Left ventricle myocardium superior (tissue), 1 donor: ENCODE results near the gene RTN4R. TPM values are rescaled to one million over a fixed set of nuclear protein-coding genes. Genes with fewer than 3 reads are reported as not detected.

Source experiments
- ATAC-seq: fragments of 200-7000 bp; cut with Tn5 transposase; one replicate; pipeline ENCODE4 v1.9.1; 2020; ENCODE audit warnings: mild to moderate bottlenecking, moderate library complexity
- DNase-seq: peaks from one replicate; pipeline ENCODE4 v3.0.0-alpha.2; 2020
- intact Hi-C: fragments of 100-400 bp; cut with micrococcal nuclease; formaldehyde crosslinking; loops from one replicate; pipeline ENCODE4 v1.11.0; 2022
- total RNA-seq: library from RNA; stranded (reverse); fragmentation: NEBNext Ultra II Directional; extraction: Animal tissue kit (Norgen Biotek cat#: 25700); gene quantifications from one replicate; pipeline ENCODE4 v1.2.1, GENCODE V29; 2021
- donor health status: DM: no; HTN: yes; CAD: no; lungs with severe emphysema.

The RTN4R gene
- total RNA-seq, 1 donor from 2014 or later = 1.2 TPM

DNA sequence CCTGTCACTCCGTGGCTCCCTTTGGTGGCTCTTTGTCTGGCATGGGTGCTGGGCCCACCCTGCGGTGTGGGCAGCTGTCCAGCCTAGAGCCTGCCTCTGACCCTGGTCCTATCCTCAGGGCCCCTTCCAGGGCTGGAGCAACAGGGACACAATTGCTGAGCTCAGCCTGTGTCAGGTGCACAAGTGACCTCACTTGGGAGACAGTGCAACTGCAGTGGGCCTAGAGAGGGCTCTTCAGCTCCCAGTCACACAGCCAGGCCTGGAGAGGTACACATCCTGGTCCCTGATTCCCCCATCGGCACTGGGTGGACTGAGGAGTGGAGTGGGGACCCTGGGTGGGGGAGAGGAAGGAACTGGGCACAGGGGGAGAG is 43.9 kb downstream of the RTN4R start:
- no peak for DNase-seq
- ATAC-seq = no peak
- intact Hi-C loops = no loop called here

DNA sequence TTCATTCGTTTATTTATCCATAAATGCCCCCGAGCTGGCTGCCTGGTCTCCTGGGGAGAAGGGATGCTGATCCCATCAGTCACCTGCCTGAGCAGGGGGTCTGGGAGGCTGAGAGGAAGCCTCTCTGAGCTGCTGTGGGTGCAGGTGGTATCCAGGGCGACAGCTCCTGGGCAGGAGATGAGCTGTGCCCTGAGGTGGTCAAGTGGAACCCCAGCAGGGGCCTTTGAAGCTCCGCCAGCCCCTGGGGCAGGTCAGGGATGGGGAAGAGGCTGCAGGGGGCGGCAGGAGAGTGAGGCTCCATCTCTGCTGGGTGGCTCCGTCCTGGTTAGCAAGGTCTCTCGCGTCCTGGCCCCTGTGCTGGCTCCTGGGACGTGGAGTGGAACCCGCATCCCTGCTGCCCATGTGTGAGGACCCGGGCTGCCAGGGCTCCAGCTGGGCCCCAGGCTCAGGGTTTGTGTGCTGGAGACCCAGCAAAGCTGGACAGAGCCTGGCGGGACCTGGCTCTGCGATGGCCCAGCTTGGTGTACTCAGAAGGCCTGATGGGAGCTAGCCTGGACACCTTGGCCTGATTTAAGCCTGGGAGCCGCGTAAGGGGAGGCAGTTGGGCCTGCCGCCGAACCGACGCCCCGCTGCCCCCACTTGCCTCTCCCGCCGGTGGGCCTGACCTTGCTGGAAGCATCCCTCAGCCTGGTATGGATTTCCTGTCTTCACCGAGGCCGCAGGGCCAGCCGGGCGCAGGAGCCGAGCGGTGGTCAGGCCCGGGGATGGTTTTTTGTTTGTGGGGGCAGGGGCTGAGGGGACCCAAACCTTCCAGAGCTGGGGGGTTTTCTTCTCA is 44.5 kb downstream of the RTN4R start:
- no peak for ATAC-seq
- no peak for DNase-seq
- intact Hi-C loops = no loop called here

DNA sequence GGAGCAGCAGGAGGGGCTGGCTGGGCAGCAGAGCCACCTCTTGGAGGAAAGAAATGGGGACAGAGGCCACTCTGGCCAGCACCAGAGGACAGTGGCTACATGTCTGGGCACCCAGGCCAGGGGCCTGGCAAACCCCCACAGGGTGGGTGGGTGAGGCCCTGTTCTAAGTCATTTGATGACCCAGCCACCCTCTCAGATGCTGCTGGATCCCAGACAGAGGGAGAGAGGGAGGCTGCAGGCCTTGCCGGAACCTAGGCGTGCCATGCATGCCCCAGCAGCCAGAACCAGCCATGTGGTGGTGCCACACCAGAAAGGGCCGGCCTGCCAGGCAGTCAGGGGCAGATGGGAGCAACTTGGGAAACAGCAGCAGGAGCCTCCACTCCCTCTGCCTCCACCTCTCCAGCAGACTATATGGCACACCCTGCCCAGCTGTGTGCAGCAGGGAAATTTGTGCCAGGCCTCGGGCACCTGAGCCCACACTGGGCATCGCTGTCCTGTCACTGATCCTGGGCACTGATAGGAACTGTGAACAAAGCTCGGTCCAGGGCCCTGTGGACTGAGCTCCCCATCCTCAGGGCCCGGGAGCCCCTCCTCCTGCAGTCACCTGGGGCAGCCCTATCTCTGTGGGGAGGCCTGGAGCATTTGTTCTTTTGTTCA is 45.2 kb downstream of the RTN4R start:
- intact Hi-C loops = no loop called here
- ATAC-seq = no peak
- no peak for DNase-seq

DNA sequence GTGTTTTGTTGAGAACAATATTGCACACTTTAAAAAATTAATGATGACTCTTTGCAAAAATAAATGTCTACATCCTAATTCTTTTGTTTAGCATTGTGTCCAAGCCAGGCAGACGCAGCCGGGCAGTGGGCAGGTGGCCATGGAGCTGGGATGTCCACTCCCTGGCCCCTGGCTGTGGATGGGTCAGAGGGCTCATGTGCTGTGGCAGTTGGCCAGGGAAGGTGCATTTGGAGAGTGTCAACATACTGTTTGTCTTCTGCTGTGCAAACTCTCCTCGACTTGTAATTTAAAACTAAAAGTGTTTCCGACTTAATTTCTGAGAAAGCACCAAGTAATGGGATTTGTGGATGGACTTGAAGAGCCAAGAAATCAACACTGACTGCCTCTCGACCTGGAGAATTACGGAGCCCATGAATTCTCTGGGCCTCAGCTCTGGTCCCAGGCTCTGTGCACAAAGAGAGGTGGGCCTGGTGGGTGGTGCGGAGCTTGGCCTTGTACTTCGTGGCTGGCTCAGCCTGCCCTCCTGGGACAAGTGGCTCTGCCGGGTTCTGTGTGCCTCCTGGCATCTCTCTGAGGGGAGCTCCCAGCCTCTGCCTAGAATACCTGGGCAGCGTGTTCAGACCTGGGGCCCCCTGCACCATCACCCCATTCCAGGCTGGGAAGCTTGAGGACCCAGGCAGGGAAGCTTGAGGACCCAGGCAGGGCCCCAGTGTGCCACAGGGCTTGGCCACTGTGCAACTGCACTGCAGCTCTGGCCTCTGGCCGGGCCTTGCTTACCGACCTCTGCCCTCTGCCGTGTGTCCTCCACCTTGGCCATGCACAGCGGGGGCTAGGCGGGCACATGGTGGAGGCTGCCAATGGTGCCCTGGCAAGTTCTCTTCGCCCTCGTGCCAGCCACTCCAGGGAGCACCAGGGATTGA is 46.4 kb downstream of the RTN4R start:
- ATAC-seq = peak; percentile 85
- peak; percentile 69 for DNase-seq

DNA sequence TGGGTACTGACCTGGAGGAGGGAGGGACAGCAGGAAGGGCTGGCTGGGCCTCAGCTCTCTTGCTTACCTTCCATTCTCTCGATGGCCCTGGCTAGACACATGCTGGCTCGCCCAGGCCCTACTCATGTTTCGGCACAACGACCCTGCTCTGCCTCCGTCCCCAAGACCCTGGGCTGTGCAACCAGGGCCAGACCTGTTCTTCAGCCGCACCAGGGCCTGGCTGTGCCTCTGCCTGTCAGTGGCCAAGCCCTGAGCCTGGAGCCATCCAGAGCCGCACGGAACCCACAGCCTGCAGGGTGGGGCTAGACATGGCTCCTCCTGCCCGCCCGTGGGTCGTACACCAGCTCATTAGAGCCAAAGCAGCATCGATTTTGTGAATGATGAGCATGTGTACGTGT is 47.5 kb downstream of the RTN4R start:
- intact Hi-C loops = no loop called here
- no peak for ATAC-seq
- DNase-seq = no peak

More for the DNA sequence above, 46.4 kb downstream of the RTN4R start:
- intact Hi-C loops = no loop called here

DNA sequence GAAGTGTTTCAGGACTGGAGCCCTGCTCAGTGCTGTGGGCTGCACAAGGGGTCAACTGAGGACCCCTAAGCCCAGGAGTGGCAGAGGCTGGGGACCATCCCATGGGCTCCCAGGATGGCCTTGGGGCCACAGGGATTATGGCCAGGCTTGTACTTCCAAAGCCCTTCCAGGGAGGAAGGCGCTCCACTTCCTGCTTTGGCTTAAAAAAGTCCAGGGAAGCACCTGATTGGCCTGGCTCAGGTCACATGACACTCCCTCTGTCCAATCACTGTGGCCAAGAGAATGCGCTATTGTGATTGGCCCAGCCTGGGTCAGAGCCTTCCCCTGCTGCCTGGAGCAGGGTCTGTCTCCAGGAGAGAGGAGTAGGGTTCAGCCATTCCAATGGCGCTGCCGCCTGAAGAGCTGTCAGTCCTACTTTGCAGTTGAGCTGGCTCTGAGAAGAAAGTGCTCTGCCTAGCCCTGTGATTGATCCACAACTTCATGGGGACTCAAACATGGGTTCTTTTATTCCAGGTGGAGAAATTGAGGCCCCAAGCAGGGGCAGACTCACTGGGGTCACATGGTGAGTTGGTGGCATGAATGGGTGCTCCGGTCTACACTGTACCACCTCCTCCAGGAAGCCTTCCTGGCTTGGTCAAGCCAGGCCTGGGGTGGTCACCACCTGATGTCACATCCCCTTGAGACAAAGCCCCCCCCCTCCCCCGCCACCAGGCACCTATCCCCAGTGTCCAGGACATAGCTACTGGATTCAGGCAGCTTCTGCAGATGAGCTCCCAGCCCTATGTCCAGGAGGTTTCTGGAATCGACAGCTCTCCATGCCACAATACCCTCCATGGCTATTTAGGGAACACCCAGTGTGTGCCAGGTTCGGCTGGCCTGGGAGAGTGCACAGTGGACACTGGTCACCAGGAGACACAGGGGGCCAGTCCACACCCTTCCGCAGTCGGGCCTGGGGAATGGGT is 48.2 kb downstream of the RTN4R start:
- DNase-seq = no peak
- no peak for ATAC-seq
- intact Hi-C loops = no loop called here

DNA sequence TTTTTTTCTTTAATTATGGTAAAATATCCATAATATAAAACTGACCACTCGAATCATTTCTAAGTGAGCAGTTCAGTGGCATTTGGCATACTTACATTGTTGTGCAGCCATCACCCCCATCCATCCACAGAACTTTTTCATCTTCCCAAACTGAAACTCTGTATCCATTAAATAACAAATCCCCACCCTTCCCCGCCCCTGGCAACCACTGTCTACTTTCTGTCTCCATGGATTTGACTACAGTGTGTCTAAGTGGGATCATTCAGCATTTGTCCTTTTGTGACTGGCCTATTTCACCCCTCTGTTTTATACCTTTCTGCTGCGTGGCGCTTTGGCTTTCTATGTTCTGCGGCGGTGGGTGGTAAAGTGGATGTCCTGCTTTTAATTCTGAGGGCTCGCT is 49.1 kb downstream of the RTN4R start:
- DNase-seq = no peak
- intact Hi-C loops = no loop called here
- ATAC-seq = no peak

DNA sequence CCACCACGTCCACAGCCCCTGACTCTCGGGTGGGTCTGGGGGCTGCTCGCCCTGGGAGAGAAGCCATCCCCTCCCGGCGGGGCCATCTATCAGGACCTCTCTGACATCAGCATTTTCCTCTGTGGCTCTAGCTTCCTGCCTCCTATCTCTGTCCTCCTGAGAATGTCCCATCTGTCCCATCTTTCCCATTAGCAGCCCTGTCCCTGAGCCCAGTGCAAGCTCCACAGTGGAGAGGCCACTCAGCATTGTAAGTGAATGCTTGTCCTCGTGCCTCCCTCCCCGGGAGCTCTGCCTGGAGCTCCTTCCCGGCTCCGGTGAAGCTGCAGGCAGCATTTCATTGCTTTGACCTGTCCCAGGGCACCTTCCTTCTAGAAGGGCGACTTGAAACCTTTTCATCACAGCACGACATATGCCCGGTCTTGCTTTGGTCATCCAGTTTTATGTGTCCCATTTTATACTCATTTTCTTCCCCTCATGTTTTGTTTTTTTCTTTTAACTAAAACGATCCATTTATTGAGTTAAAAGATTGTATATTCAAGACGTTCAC is 49.7 kb downstream of the RTN4R start:
- ATAC-seq (no peak), DNase-seq (no peak)
- intact Hi-C loops = no loop called here

DNA sequence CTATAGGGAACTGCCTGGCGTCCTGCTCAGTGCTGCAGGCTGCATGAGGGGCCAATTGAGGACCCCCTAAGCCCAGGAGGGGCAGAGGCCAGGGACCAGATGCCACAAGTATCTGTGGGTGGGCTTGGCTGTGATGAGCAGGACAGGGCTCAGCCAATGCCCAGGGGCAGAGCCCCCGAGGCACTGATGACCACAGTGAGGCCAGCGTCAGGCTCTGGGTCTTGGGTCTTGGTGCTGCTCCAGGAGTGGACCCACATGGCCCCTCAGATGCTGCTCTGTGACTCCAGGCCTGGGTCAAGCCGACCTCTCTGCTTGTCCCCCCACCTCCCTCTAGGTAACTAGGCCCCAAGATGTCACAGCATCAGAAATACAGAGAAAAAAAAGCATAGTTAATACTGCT is 50.6 kb downstream of the RTN4R start:
- ATAC-seq (no peak), DNase-seq (no peak)
- intact Hi-C loops = no loop called here

DNA sequence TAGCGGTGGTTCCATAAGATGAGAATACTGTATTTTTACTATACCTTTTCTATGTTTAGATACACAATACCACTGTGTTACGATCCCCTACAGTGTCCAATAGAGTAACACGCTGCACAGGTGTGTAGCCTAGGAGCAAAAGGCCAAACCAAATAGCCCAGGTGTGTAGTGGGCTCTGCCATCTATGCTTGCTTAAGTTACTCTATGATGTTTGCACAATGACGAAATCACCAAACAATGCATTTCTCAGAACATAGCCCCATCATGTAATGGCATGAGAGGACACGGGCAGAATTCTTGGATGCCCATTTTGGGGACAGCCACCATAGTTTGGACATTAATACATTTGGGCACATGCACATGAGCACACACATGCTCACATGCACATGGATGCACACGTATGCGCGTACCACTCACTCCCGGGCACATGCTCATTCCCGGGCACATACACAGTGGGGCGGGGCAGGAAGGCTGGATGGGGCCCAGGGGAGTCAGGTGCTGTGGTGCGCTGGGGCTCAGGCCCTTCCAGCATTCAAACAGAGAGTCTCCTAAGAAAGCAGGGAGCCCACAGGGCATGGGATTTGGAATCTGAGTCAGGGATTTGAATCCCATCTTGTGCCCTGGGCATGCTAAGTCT is 51.1 kb downstream of the RTN4R start:
- intact Hi-C loops = no loop called here
- DNase-seq (no peak), ATAC-seq (no peak)

DNA sequence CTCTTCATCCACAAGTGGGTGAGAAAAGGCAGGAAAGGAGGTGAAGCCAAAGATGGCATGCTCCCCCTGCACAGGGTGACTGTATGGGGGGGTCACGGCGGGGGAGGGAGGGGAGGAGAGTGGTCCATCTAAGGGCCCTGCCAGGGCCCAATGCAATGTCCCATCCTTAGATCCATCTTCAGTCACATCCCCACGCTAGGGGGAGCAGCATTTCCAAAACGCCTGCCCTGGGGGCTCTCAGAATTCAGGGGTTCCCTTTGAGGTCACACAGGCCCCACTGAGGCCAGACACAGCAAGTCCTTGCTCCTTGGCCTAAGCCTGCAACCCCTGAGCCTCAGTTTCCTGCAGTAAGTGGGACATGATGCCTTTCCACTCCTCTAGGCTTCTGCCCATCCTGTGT is 52.4 kb downstream of the RTN4R start:
- no peak for ATAC-seq
- intact Hi-C loops = no loop called here

DNA sequence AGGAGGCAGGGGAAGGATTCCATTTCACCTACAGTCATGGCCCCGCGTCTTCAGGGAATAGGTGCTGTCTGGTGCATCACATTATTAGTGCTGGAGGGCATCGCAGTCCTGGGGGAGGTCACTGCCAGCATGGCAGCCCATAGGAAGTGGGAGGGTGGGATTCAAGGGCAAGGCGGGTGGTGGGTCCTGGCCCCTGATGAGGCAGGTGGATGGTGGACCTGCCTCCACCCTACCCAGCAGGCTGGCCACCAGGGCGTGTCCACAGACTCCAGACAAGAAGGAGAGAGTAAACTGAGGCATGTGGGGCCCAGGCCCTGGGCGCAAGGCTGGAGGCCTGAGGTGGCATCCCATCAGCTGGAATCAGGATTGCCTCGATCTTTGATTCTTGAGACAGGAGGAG is 53.3 kb downstream of the RTN4R start:
- DNase-seq (no peak), ATAC-seq (no peak)
- intact Hi-C loops = no loop called here

More for the DNA sequence above, 52.4 kb downstream of the RTN4R start:
- no peak for DNase-seq

DNA sequence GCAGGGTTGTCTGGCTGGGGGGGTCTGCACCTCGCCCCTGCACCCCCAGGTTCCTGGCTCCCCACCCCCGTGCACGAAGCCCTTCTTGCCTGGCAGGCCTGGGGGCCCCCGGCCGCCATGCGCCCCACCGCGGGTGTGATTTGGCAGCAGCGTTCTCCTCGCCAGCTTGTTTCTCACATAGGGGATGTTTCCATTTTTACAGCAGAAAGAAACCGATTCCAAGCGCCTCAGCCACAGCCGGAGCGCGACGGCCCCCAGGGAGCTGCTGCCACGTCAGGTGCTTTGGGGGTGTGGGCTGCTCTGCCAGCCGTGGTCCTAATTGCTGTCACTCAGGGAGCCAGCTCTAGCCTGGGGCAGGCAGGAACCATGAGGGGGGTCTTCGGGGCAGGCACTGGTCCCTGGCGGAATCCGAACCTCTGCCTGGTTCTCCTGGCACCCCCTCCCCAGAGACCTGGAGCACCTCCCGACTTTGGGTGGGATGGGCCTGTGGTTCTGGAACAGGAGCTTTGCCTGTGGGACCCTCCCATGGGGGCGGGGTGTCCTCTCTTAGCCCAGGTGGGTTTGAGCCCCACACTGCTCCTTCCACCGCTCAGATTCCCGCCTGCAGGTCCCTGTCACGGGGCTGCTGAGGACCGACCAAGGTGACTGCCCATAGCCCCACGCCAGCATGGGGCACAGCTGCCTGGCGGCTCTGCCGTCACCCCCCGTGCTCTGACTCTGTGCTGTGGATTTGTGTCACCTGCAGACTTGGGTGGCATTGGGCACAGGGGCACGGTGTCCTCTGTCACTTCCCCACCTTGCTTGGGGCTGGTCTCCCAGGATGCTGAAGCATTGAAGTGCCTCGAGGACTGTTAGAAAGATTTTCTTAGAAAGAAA is 54.0 kb downstream of the RTN4R start:
- DNase-seq (no peak), ATAC-seq (no peak)
- intact Hi-C loops = no loop called here

DNA sequence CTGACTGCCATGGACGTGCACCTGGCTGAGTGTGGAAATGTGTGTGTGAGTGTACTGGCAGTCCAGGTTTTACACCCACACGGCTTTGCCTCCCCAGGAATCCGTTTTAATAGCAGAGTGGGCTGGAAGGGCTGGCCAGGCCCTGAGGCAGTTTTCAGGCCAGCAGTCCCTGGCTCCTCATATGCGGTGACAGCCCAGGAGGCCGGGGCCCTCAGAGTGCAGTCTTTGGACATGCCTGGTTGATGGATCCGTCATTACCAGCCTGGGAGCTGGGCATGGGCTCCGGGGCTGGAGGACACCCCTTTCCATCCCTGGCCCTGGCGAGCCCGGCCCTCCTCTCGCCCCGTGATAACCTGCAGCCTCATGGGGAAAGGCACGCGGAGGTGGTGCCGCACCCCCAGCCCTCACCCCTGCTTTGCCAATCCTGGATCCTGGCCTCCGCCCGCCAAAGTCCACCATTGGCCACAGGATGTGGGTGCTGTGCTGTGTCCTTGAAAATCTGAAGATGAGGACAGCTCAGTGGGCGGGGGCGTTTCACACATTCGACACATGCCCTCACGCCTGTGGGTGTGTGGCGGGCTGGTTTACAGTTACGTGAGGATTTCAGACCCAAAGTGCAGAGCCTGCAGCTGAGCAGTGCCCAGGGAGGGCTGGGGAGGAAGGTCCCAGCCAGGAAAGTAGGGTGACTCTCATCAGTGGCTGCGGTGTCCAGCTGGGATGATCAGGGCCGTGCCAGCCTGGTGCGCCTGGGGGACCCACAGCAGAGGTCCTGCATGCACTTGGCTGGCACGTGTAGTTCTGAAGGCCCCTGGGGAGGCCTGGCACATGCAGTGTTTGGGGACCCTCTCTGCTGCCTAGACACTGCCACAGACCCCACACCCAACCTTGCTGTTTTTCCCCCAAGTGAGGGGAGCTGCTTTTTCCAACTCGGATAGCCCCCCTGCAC is 55.1 kb downstream of the RTN4R start:
- ATAC-seq (no peak), DNase-seq (no peak)
- intact Hi-C loops = no loop called here

DNA sequence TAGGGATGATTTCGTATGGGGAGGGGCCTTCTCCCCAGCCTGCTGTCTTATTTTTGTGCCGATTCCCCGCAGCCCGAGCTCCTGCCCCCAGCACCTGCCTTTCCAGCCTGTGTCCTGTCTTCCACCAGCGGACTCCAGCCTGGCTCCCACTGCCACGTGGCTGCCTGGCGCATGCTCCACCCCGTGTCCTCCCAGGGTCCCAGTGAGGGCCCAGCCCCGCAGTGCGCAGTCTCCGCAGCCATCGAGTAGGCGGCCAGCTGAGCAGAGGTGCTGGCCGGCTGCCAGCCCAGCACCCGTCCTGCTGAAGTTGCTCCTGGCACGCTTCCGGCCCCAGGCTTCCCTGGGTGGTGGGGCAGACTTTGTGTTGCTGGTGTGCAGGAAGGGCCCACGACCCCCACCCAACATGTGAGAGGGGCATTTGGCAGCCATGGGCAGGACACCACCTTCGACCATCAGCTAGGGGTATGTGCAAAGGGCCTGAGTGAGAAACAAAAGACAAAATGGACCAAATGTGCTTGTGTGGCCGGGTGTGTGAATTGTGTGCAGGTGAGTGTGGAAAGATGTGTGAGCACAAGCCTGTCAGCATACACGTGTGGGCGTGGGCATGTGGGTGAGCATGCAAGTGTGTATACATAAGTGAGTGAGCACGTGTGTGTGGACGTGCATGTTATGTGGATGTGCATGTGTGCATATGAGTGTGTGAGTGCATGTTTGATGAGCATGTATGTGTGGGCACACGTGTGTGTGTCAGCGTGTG is 55.9 kb downstream of the RTN4R start:
- intact Hi-C loops = no loop called here
- DNase-seq (peak; percentile 84), ATAC-seq (peak; percentile 86)
